HL-60/S4 treated with phorbol 12-myristate 13-acetate at 8.2 ng/mL for 4 days and 3 days (cell line): ENCODE measurements around the gene M6PR.
"Not testable (repeated sequence)": the region's sequence is repeated elsewhere in the genome, so short reads cannot be mapped to it uniquely, and the experiment has no call there.

ENCODE experiments used
- in situ Hi-C: fragments of 300-500 bp; cut with MboI; formaldehyde crosslinking; loops from 2 replicates; pipeline ENCODE4 v1.15.0; 2022; ENCODE audit warnings: low sequenced_read_pairs

The M6PR gene

GRCh38 chr12:8914033-8914715 lies 35.3 kb downstream of the M6PR start, which contains the start of gene PHC1:
PHC1 (plus strand) TSS chr12:8914509; CDS start chr12:8917678, 3,169 bp downstream.
- in situ Hi-C loops: not testable (repeated sequence)

DNA sequence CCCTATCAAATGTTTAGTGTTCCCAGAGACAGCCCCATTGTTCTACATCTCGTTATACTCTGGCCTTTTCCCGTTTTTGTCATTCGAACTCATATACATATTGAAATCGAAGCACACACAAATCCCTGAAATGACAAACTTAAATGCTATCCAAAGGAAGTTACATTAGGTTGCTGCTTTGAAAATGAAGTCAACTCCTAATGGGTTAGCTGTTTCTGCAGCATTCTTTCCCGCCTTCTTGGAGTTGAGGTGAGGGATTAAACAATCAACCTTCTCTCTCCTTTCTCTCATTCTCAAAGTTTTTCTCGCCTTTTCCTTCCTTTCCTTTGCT lies 35.8 kb downstream of the M6PR start:
- in situ Hi-C loops: no loop called here

DNA sequence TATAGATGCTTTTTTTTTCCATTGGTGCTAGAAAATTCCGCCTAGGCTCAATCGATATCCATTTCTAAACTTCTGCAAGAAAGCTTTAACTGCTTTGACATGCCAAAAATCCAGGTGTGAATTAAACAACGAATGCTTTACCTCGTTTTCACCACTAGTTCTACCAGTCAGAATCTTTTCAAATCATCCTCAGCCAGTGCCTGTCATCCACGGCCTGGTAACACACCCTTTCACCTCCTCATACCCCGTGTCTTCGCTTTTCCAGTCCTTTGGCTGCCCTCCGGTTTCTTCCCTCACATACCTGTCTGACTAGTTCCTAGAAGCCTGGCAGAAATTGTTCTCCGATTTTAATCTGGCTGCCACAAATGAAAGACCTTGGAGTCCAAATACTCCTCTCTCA lies 36.5 kb downstream of the M6PR start:
- in situ Hi-C loops: no loop called here

DNA sequence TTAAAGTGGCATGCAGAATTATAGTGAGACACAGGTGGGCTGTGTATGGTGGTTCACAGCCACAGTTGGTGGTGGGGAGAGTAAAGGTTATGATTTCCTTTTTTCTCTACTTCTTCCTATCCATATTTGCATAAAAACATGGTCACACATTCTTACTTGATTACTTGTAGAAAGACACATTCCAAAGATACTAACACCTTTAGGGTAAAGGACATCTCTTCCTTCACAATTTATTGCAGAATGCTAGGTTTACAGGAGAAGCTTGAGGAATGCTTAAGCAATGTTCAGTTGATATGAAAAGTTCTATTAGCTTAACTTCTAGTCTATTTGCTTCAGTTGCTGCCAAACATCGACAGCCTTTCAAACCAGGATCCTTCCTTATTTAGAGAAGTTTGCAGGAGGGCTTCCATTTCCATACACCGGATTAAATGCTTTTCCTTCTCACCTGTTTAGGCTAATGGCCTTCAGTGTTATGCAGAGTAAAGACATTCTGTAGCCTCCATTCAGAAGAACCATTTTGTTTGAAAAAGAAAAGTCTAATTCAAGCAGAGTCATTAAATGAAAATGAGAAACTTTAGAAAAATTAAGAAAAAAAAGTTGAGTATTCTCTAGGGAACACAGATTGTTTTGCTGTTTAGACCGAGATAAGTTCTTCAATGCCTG lies 37.7 kb downstream of the M6PR start:
- in situ Hi-C loops: no loop called here

DNA sequence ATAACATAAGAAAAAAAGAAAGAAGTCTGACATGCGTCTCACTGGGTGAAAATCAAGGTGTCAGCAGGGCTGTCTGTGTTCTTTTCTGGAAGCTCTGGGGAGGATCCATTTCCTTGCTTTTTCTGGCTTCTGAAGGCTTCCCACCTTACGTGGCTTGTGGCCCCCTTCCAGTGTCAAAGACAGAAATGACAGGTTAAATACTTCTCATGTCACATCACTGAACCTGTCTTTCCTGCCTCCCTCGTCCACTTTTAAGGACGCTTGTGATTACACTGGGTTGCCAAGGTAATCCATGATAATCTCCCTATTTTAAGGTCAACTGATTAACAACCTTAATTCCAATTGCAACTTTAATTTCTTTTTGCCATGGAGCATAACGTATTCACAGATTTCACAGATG lies 39.7 kb downstream of the M6PR start:
- in situ Hi-C loops: no loop called here

GRCh38 chr12:8907513-8907912 lies 41.9 kb downstream of the M6PR start:
- in situ Hi-C loops: no loop called here

- in situ Hi-C loops: no loop called here
Measured at GRCh38 chr12:8906266-8907180, 42.9 kb downstream of the M6PR start.

GRCh38 chr12:8905546-8905945 lies 43.9 kb downstream of the M6PR start:
- in situ Hi-C loops: no loop called here

DNA sequence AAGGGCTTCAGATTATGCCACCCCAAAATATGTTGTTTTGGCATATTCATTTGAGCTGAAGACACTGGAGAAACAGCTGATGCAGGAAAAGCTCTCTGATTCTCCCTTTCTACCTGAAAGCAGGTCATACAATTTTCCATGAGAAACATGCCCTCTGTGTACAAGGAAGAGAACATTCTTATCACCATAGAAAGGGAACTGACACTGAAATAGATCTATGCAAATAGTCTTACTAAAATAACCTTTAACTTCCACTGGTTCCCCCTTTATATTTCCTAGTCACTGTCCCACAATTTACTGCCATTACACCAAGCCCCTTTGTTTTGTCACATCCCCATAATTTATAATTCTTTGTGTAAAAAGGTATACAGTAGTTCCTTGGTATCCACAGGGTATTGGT lies 44.8 kb downstream of the M6PR start:
- in situ Hi-C loops: no loop called here

- in situ Hi-C loops: no loop called here
Measured at GRCh38 chr12:8903646-8904045, 45.8 kb downstream of the M6PR start.

DNA sequence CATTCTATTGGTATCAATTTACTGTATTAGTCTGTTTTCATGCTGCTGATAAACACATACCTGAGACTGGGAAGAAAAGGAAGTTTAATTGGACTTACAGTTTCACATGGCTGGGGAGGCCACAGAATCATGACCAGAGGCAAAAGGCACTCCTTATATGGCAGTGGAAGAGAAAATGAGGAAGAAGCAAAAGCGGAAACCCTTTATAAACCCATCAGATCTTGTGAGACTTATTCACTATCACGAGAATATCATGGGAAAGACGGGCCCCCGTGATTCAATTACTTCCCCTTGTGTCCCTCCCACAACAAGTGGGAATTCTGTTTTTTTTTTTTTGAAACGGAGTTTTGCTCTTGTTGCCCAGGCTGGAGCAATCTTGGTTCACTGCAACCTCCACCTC lies 46.7 kb downstream of the M6PR start:
- in situ Hi-C loops: not testable (repeated sequence)

- in situ Hi-C loops: loop anchor here (25.0 kb wide), 1 partner anchor 213 kb away; the partner anchor contains the start of gene RIMKLB
Measured at GRCh38 chr12:8899830-8900229, 49.6 kb downstream of the M6PR start.

DNA sequence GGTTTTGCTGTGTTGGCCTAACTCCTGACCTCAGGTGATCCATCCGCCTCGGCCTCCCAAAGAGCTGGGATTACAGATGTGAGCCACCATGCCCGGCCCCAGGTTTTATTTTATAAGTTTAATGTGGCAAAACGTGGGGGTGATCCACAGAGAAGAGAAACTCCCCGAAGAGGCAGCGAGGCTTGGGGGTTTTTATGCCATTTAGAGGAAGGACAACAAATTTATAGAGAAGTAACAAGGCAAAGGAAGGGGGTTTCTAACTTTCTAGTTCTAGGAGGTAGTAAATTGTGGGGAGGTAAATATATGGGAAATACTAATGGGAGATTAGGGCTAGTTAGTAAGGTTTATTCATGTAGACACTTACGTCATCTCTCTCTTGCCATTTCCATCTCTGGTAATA lies 52.4 kb downstream of the M6PR start:
- in situ Hi-C loops: loop anchor here (25.0 kb wide), 1 partner anchor 210 kb away; the partner anchor contains the start of gene RIMKLB

DNA sequence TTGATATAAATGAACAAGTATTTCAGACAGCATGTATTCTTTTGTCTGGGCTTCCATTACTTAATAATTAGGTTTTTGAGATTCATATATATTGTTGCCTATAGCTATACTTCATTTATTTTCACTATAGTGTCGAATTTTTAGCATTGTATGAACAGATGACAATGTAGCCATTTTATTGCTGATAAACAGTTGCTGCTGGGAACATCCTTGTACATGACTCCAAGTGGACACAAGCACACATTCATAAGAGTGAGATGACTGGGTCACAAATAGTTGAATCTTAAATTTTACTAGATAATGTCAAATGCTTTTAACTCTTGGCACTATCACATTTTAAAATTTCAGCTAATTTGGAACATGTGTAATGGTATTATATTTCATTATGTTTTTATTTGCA lies 54.5 kb downstream of the M6PR start:
- in situ Hi-C loops: loop anchor here (25.0 kb wide), 1 partner anchor 208 kb away; the partner anchor contains the start of gene RIMKLB

DNA sequence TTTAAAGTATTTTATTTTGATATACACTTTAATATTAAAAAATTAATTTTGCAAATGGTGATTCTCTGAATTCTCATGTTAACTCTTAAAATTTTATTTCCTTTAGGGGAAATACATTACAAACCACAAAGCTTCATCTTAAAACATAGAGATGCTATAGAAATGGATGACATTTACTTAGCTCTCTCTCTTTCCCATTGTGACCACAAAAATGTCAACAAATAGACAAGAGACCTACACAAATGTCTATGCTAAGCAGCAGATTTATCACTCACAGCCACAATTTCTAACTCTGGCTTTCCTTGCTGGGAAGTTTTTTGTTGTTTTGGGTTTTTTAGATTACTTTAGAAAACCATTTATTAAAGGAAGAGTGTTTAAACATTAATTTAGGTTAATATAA lies 55.1 kb downstream of the M6PR start:
- in situ Hi-C loops: loop anchor here (25.0 kb wide), 1 partner anchor 207 kb away; the partner anchor contains the start of gene RIMKLB

DNA sequence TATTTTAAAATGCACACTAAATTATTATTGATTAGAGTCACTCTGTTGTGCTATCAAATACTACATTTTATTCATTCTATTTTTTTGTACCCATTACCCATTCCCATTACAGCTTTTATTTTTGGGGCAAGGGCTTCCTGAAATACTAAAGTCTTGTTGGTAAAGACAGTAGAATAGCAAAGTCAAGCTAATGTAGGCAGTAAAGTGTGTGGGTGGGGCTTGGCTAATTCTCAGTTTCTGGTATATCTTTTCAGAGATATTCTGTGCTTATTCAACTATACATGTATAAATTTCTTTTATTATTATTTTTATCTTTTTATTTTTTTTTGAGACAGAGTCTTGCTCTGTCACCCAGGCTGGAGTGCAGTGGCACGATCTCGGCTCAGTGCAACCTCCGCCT lies 57.5 kb downstream of the M6PR start:
- in situ Hi-C loops: loop anchor here (25.0 kb wide), 1 partner anchor 205 kb away; the partner anchor contains the start of gene RIMKLB
